COLO829 (cell line): ENCODE measurements around the gene CAMSAP2.

Source experiments
- DNase-seq: peaks from one replicate; pipeline ENCODE4 v3.0.0; 2012; ENCODE audit warnings: low spot score

Gene CAMSAP2

GRCh38 chr1:200885623-200886402 is 147.1 kb downstream of the CAMSAP2 start:
- no peak for DNase-seq

GRCh38 chr1:200886594-200886993 is 147.9 kb downstream of the CAMSAP2 start:
- DNase-seq = no peak

- DNase-seq = no peak
Measured at GRCh38 chr1:200887036-200887435, 148.3 kb downstream of the CAMSAP2 start.

GRCh38 chr1:200887772-200888348 is 149.2 kb downstream of the CAMSAP2 start:
- no peak for DNase-seq

- no peak for DNase-seq
Measured at GRCh38 chr1:200888349-200888838, 149.7 kb downstream of the CAMSAP2 start.

- DNase-seq = no peak
Measured at GRCh38 chr1:200889571-200889970, 150.9 kb downstream of the CAMSAP2 start.

- DNase-seq = no peak
Measured at GRCh38 chr1:200890027-200890426, 151.3 kb downstream of the CAMSAP2 start.

- peak; percentile 58 for DNase-seq
Measured at GRCh38 chr1:200890818-200891773, 152.4 kb downstream of the CAMSAP2 start.

GRCh38 chr1:200891774-200892157 is 153.1 kb downstream of the CAMSAP2 start:
- DNase-seq = no peak

- DNase-seq = no peak
Measured at GRCh38 chr1:200892546-200892945, 153.9 kb downstream of the CAMSAP2 start.

- no peak for DNase-seq
Measured at GRCh38 chr1:200892958-200893357, 154.3 kb downstream of the CAMSAP2 start.

GRCh38 chr1:200893411-200893901 is 154.8 kb downstream of the CAMSAP2 start:
- no peak for DNase-seq

GRCh38 chr1:200894712-200895442 is 156.2 kb downstream of the CAMSAP2 start, which contains the start of gene INAVA:
TSS of gene INAVA (plus strand) at chr1:200894900. CDS start at chr1:200898401, 3,501 bp downstream.
- no peak for DNase-seq

GRCh38 chr1:200895443-200895789 is 156.7 kb downstream of the CAMSAP2 start:
- DNase-seq = no peak

- no peak for DNase-seq
Measured at GRCh38 chr1:200895801-200896530, 157.3 kb downstream of the CAMSAP2 start.

GRCh38 chr1:200896531-200897196 is 158.0 kb downstream of the CAMSAP2 start:
- DNase-seq = no peak

- no peak for DNase-seq
Measured at GRCh38 chr1:200897259-200897658, 158.6 kb downstream of the CAMSAP2 start.

- DNase-seq = no peak
Measured at GRCh38 chr1:200899015-200899386, 160.3 kb downstream of the CAMSAP2 start.

- no peak for DNase-seq
Measured at GRCh38 chr1:200899451-200899915, 160.8 kb downstream of the CAMSAP2 start.
